ENCODE results near the gene CXADR.

Gene CXADR

GRCh38 chr21:17578876-17579275 lies 66.0 kb downstream of the CXADR start:
- Histone ChIP-seq H3K9ac (ENCODE audit: low read depth, low read length) (no peak overlapping the region), H3K9me3 (ENCODE audit: control insufficient read depth, insufficient read depth, low read length) (no peaks in the 10 kb centered on the region), H3K36me3 (ENCODE audit: control insufficient read depth, insufficient read depth, low read length) (no peaks in the 10 kb centered on the region)

GRCh38 chr21:17580319-17580718 lies 67.5 kb downstream of the CXADR start:
- no peaks in the 10 kb centered on the region for H3K9me3 ChIP-seq (ENCODE audit: control insufficient read depth, insufficient read depth, low read length)
- H3K36me3 ChIP-seq (ENCODE audit: control insufficient read depth, insufficient read depth, low read length) = no peaks in the 10 kb centered on the region
- no peaks in the 10 kb centered on the region for H3K27me3 ChIP-seq (ENCODE audit: control insufficient read depth, insufficient read depth, low read length)
- no peak overlapping the region for H3K4me3 ChIP-seq (ENCODE audit: low read depth, low read length)
- no peak overlapping the region for H3K9ac ChIP-seq (ENCODE audit: low read depth, low read length)
- H3K4me1 ChIP-seq (ENCODE audit: control insufficient read depth, insufficient read depth, low read length) = no peaks in the 10 kb centered on the region

More at GRCh38 chr21:17578876-17579275, 66.0 kb downstream of the CXADR start:
- no peaks in the 10 kb centered on the region for H3K27me3 ChIP-seq (ENCODE audit: control insufficient read depth, insufficient read depth, low read length)
- H3K4me1 ChIP-seq (ENCODE audit: control insufficient read depth, insufficient read depth, low read length) = no peaks in the 10 kb centered on the region
- no peak overlapping the region for H3K4me3 ChIP-seq (ENCODE audit: low read depth, low read length)

- Histone ChIP-seq H3K27me3 (ENCODE audit: control insufficient read depth, insufficient read depth, low read length) (no peaks in the 10 kb centered on the region), H3K36me3 (ENCODE audit: control insufficient read depth, insufficient read depth, low read length) (no peaks in the 10 kb centered on the region), H3K9me3 (ENCODE audit: control insufficient read depth, insufficient read depth, low read length) (no peaks in the 10 kb centered on the region), H3K9ac (ENCODE audit: low read depth, low read length) (no peak overlapping the region), H3K4me3 (ENCODE audit: low read depth, low read length) (no peak overlapping the region), H3K4me1 (ENCODE audit: control insufficient read depth, insufficient read depth, low read length) (no peaks in the 10 kb centered on the region)
Observed at GRCh38 chr21:17583898-17584297, 71.1 kb downstream of the CXADR start.

- no peaks in the 10 kb centered on the region for H3K36me3 ChIP-seq (ENCODE audit: control insufficient read depth, insufficient read depth, low read length)
- no peak overlapping the region for H3K4me3 ChIP-seq (ENCODE audit: low read depth, low read length)
- no peaks in the 10 kb centered on the region for H3K9me3 ChIP-seq (ENCODE audit: control insufficient read depth, insufficient read depth, low read length)
- H3K9ac ChIP-seq (ENCODE audit: low read depth, low read length) = no peak overlapping the region
- no peaks in the 10 kb centered on the region for H3K27me3 ChIP-seq (ENCODE audit: control insufficient read depth, insufficient read depth, low read length)
- H3K4me1 ChIP-seq (ENCODE audit: control insufficient read depth, insufficient read depth, low read length) = no peaks in the 10 kb centered on the region
Observed at GRCh38 chr21:17585875-17586450, 73.1 kb downstream of the CXADR start.

GRCh38 chr21:17590430-17590829 lies 77.6 kb downstream of the CXADR start:
- Histone ChIP-seq H3K4me3 (ENCODE audit: low read depth, low read length) (no peak overlapping the region), H3K4me1 (ENCODE audit: control insufficient read depth, insufficient read depth, low read length) (no peaks in the 10 kb centered on the region), H3K27me3 (ENCODE audit: control insufficient read depth, insufficient read depth, low read length) (no peaks in the 10 kb centered on the region), H3K9ac (ENCODE audit: low read depth, low read length) (no peak overlapping the region), H3K9me3 (ENCODE audit: control insufficient read depth, insufficient read depth, low read length) (no peaks in the 10 kb centered on the region), H3K36me3 (ENCODE audit: control insufficient read depth, insufficient read depth, low read length) (no peaks in the 10 kb centered on the region)

GRCh38 chr21:17597680-17598079 lies 84.8 kb downstream of the CXADR start:
- Histone ChIP-seq H3K36me3 (ENCODE audit: control insufficient read depth, insufficient read depth, low read length) (no peaks in the 10 kb centered on the region), H3K27me3 (ENCODE audit: control insufficient read depth, insufficient read depth, low read length) (no peaks in the 10 kb centered on the region), H3K4me3 (ENCODE audit: low read depth, low read length) (no peak overlapping the region), H3K9me3 (ENCODE audit: control insufficient read depth, insufficient read depth, low read length) (no peaks in the 10 kb centered on the region), H3K4me1 (ENCODE audit: control insufficient read depth, insufficient read depth, low read length) (no peaks in the 10 kb centered on the region), H3K9ac (ENCODE audit: low read depth, low read length) (no peak overlapping the region)

GRCh38 chr21:17598437-17598836 lies 85.6 kb downstream of the CXADR start:
- H3K27me3 ChIP-seq (ENCODE audit: control insufficient read depth, insufficient read depth, low read length) = no peaks in the 10 kb centered on the region
- H3K9me3 ChIP-seq (ENCODE audit: control insufficient read depth, insufficient read depth, low read length) = no peaks in the 10 kb centered on the region
- H3K36me3 ChIP-seq (ENCODE audit: control insufficient read depth, insufficient read depth, low read length) = peaks cover 3% of the 10 kb centered on the region
- H3K9ac ChIP-seq (ENCODE audit: low read depth, low read length) = no peak overlapping the region
- H3K4me1 ChIP-seq (ENCODE audit: control insufficient read depth, insufficient read depth, low read length) = no peaks in the 10 kb centered on the region
- no peak overlapping the region for H3K4me3 ChIP-seq (ENCODE audit: low read depth, low read length)

- Histone ChIP-seq H3K9ac (ENCODE audit: low read depth, low read length) (no peak overlapping the region), H3K4me3 (ENCODE audit: low read depth, low read length) (no peak overlapping the region), H3K27me3 (ENCODE audit: control insufficient read depth, insufficient read depth, low read length) (no peaks in the 10 kb centered on the region), H3K36me3 (ENCODE audit: control insufficient read depth, insufficient read depth, low read length) (peaks cover 8% of the 10 kb centered on the region), H3K4me1 (ENCODE audit: control insufficient read depth, insufficient read depth, low read length) (no peaks in the 10 kb centered on the region), H3K9me3 (ENCODE audit: control insufficient read depth, insufficient read depth, low read length) (no peaks in the 10 kb centered on the region)
Observed at GRCh38 chr21:17602874-17603273, 90.0 kb downstream of the CXADR start.

GRCh38 chr21:17607684-17608083 lies 94.8 kb downstream of the CXADR start:
- peaks cover 8% of the 10 kb centered on the region for H3K36me3 ChIP-seq (ENCODE audit: control insufficient read depth, insufficient read depth, low read length)

GRCh38 chr21:17609681-17610080 lies 96.8 kb downstream of the CXADR start:
- no peak overlapping the region for H3K9ac ChIP-seq (ENCODE audit: low read depth, low read length)
- peaks cover 12% of the 10 kb centered on the region for H3K27me3 ChIP-seq (ENCODE audit: control insufficient read depth, insufficient read depth, low read length)
- no peak overlapping the region for H3K4me3 ChIP-seq (ENCODE audit: low read depth, low read length)
- no peaks in the 10 kb centered on the region for H3K9me3 ChIP-seq (ENCODE audit: control insufficient read depth, insufficient read depth, low read length)
- H3K36me3 ChIP-seq (ENCODE audit: control insufficient read depth, insufficient read depth, low read length) = no peaks in the 10 kb centered on the region
- peaks cover 10% of the 10 kb centered on the region for H3K4me1 ChIP-seq (ENCODE audit: control insufficient read depth, insufficient read depth, low read length)

More at GRCh38 chr21:17607684-17608083, 94.8 kb downstream of the CXADR start:
- Histone ChIP-seq H3K4me1 (ENCODE audit: control insufficient read depth, insufficient read depth, low read length) (peaks cover 10% of the 10 kb centered on the region), H3K4me3 (ENCODE audit: low read depth, low read length) (no peak overlapping the region), H3K9me3 (ENCODE audit: control insufficient read depth, insufficient read depth, low read length) (no peaks in the 10 kb centered on the region), H3K9ac (ENCODE audit: low read depth, low read length) (no peak overlapping the region), H3K27me3 (ENCODE audit: control insufficient read depth, insufficient read depth, low read length) (no peaks in the 10 kb centered on the region)

- H3K9me3 ChIP-seq (ENCODE audit: control insufficient read depth, insufficient read depth, low read length) = no peaks in the 10 kb centered on the region
- no peaks in the 10 kb centered on the region for H3K36me3 ChIP-seq (ENCODE audit: control insufficient read depth, insufficient read depth, low read length)
- H3K9ac ChIP-seq (ENCODE audit: low read depth, low read length) = peak overlapping the region; percentile 77
- peak overlapping the region; percentile 94 for H3K4me3 ChIP-seq (ENCODE audit: low read depth, low read length)
- H3K27me3 ChIP-seq (ENCODE audit: control insufficient read depth, insufficient read depth, low read length) = peaks cover 12% of the 10 kb centered on the region
- peaks cover 10% of the 10 kb centered on the region for H3K4me1 ChIP-seq (ENCODE audit: control insufficient read depth, insufficient read depth, low read length)
Observed at GRCh38 chr21:17610911-17611310, 98.1 kb downstream of the CXADR start.

- Histone ChIP-seq H3K4me1 (ENCODE audit: control insufficient read depth, insufficient read depth, low read length) (peaks cover 10% of the 10 kb centered on the region), H3K4me3 (ENCODE audit: low read depth, low read length) (peak overlapping the region; percentile 94), H3K36me3 (ENCODE audit: control insufficient read depth, insufficient read depth, low read length) (no peaks in the 10 kb centered on the region), H3K9ac (ENCODE audit: low read depth, low read length) (peak overlapping the region; percentile 77), H3K27me3 (ENCODE audit: control insufficient read depth, insufficient read depth, low read length) (peaks cover 12% of the 10 kb centered on the region), H3K9me3 (ENCODE audit: control insufficient read depth, insufficient read depth, low read length) (no peaks in the 10 kb centered on the region)
Observed at GRCh38 chr21:17611414-17612022, 98.7 kb downstream of the CXADR start.

Data from iPS-15b (cell line).